Peyer's patch (tissue), 4 donors: ENCODE measurements around the gene EFS.

Experiments used
- POLR2A ChIP-seq, 2 donors: fragments of 450-650 bp; IDR thresholded peaks; one replicate each; pipeline ENCODE4 v1.5.1; 2017; ENCODE audit warnings: antibody characterized with exemption in 2 of 2, mild to moderate bottlenecking in 2 of 2, moderate library complexity in 2 of 2
- TF ChIP-seq, protein P1 (sequence below), 6 experiments: fragments of 450-650 bp in 4 of 6; fragments of 200-600 bp in 2 of 6; sonication (generic) in 1 of 6; IDR thresholded peaks; one replicate each; pipeline ENCODE4 v1.5.1; 2017 to 2019; ENCODE audit warnings: antibody characterized with exemption in 6 of 6, mild to moderate bottlenecking in 3 of 6, moderate library complexity in 1 of 6

DNA sequence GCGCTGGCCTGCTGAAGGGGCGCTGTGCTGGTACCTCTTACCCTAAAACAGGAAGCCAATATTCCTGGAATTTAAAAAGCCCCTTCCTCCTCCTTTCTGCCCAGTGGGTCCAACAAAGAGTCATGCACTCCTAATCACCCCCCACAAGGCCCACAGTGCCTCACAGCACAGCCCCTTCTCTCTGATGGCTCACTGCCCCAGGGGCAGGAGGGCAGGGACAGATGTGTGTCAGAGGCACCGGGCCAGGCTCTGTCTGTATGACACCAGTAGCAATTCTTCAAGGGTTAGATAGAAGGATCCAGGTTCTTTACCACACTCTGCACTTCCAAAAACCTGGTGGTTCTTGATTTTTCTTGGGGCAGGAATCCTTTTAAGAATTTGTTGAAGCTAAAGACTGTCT is 34.2 kb upstream of the EFS start:
- TF ChIP-seq, protein P1, sequence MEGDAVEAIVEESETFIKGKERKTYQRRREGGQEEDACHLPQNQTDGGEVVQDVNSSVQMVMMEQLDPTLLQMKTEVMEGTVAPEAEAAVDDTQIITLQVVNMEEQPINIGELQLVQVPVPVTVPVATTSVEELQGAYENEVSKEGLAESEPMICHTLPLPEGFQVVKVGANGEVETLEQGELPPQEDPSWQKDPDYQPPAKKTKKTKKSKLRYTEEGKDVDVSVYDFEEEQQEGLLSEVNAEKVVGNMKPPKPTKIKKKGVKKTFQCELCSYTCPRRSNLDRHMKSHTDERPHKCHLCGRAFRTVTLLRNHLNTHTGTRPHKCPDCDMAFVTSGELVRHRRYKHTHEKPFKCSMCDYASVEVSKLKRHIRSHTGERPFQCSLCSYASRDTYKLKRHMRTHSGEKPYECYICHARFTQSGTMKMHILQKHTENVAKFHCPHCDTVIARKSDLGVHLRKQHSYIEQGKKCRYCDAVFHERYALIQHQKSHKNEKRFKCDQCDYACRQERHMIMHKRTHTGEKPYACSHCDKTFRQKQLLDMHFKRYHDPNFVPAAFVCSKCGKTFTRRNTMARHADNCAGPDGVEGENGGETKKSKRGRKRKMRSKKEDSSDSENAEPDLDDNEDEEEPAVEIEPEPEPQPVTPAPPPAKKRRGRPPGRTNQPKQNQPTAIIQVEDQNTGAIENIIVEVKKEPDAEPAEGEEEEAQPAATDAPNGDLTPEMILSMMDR (IDR thresholded peaks at IDR 0.05) = no peak
- TF ChIP-seq POLR2A (IDR thresholded peaks at IDR 0.05) = no peak
